Activated gamma-delta T cell (primary cell): ENCODE results near the gene APH1B.

ENCODE experiments used
- DNase-seq: peaks from one replicate; lab custom pipeline; 2025; lab: John Stamatoyannopoulos, UW

APH1B gene

DNA sequence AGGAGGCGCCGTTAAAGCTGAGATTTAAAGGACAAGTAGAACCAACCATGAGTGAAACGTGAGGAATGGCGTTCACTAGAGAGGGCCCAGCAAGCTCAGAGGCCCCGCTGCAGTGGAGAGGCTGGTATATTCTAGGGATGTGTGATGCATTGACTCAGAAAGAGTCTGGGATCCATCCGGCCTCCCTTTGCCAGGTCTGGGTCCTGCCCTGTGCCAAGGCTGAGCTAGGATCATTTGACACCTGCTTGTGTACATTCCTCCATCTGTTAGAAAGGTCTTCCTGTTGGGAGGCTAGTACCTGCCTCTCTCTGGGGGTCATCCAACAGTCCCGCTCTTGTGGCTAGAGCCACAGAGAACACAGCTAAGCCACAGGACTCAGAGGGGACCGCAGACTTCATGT, 75.9 kb downstream of the APH1B start:
- DNase-seq, result no peak

DNA sequence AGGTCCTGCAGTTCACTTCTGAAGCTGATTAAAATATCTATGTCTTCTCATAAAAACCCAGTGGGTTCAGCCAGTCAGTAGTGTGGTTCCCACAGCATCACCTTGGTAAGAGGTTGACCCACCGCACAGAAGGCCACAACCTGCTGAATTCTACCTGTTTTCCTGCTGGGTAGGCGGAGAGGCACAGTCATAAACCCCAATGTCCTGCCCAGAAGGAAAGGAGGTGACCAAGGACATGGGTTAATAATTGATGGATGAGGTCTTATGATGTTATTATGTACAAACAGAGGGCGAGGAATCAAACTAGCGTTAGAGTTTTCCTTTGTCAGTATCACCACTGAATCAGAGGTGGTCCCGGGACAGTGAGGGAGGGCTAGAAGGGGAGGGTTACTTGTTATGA, 76.5 kb downstream of the APH1B start:
- DNase-seq, result no peak

DNA sequence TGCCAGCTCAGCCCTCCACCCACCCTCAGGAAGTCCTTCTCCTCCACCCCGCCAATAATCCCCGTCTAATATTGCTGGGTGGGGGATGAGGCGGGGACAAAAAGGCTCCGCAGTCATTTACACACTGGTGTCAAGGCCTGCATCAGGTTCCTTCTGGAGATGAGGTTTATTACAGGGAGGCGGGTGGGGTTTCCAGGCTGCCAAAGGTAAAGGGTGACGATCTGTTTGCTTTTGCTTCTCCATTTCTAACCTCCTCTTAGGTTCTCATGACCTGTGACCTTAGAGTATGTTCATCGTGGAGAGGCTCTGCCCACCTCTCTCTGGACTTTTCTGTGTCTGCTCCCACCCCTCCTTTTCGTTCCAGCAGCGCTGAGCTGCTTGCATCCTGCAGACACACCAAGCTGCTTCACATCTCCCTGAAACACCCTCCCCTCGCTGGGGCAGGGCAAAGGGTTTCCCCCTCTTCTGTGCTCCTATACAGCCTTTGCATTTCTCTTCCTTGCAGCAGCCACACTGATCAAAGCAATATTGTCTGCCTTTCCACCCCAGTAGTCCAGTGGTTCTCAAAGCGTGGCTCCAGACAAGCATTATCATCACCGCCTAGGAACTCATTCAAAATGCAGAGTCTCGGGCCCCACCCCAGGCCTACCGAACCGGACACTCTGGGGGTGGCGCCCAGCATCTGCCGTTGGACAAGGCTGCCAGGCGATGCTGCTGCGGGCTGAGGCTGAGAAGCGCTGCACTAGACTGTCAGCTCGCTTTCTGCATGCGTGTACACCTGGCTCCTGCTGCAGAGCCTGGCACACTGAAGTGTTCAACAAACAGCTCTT, 77.6 kb downstream of the APH1B start:
- no peak for DNase-seq

DNA sequence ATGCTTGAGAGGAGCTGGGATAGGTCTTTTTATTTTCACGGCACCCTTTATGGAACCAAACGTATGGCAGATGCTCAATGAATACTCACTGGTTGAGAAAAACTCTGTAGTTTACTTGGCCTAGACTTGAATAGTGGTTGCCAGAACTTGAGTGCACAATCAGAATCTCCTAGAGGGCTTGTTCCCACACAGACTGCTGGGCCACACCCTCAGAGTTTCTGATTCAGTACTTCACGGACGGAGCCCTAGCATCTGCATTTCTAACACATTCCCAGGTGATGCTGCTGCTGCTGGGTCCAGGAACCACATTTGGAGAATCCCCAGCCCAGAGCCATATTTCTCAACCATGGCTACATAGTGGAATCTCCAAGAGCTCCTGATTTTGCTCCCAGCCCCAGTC, 79.7 kb downstream of the APH1B start:
- DNase-seq, result no peak

DNA sequence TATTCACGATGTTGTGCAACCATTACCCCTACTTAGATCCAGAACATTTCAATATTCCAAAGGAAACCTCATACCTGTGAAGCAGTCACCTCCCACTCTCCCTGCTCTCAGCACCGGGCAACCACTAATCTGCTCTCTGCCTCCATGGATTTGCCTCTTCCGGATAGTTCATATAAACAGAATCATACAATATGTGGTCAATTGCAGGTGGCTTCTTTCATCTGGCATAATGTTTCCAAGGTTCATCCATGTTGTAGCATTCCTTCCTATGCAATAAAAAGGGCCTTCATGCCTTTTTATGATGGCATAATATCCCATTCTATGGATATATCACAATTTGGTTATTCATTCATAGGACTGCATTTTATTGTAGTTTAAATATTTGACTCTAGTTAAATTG, 80.3 kb downstream of the APH1B start:
- DNase-seq, result no peak

DNA sequence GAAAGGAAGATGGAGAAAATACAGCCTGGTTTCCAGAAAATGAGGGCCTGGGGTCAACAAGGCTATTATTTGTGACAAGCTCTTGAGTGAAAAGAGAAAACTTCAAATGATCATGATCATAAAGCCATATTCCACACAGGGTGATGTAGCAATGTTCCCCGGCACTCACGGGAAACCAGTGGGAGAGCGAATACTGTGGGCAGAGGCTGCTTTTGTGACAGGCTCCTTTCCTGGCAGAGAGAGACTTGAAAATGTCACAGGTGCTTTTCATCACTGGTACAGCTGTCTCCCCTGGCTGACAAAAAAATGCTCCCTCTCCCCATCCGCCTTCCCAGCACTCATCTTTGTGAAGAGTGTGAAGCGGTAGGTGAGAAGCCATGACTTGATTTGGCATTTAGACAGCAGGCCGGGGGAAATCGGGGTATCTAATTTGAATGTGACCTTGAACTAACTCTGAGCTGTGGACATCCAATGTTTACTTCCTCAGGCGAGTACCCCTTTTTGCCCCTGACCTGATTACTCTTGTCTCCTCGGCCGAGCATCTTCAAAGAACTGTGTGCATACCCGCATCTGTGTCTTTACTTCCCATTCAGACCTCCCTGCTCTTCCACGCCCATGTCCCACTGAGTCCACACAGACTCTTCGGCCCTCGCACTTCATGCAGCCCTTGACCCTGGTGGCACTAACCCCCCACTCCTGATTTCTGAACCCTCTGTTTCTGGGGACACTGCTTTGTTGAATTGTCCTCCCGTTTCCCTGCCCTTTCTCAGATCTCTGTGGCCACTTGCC, 81.0 kb downstream of the APH1B start:
- no peak for DNase-seq
